IPS-18a (cell line): ENCODE measurements around the gene SAFB.
"Not testable (repeated sequence)": the region's sequence is repeated elsewhere in the genome, so short reads cannot be mapped to it uniquely, and the experiment has no call there.

Source experiments
- H3K27ac ChIP-seq: one replicate; pipeline ENCODE4 v1.5.1; 2013; ENCODE audit warnings: low read length
- H3K27me3 ChIP-seq: one replicate; pipeline ENCODE4 v1.6.1; 2013; ENCODE audit warnings: mild to moderate bottlenecking, low read length; ENCODE audit not compliant: control insufficient read depth, insufficient read depth
- H3K36me3 ChIP-seq: one replicate; pipeline ENCODE4 v1.6.1; 2013; ENCODE audit warnings: low read depth, low read length; ENCODE audit not compliant: control insufficient read depth
- H3K4me1 ChIP-seq: one replicate; pipeline ENCODE4 v1.6.1; 2013; ENCODE audit warnings: low read depth, low read length; ENCODE audit not compliant: control insufficient read depth
- H3K4me3 ChIP-seq: one replicate; pipeline ENCODE4 v1.5.1; 2013; ENCODE audit warnings: low read length
- H3K9ac ChIP-seq: one replicate; pipeline ENCODE4 v1.6.1; 2013; ENCODE audit warnings: mild to moderate bottlenecking, low read length, moderate library complexity
- H3K9me3 ChIP-seq: one replicate; pipeline ENCODE4 v1.6.1; 2013; ENCODE audit warnings: low read depth, low read length; ENCODE audit not compliant: control insufficient read depth

The SAFB gene

GRCh38 chr19:5603626-5604025, 19.3 kb upstream of the SAFB start:
- no peaks in the 10 kb centered on the region for H3K9me3 ChIP-seq
- no peaks in the 10 kb centered on the region for H3K27me3 ChIP-seq
- H3K9ac ChIP-seq = no peak overlapping the region
- no peak overlapping the region for H3K4me3 ChIP-seq
- no peak overlapping the region for H3K27ac ChIP-seq
- H3K4me1 ChIP-seq = no peaks in the 10 kb centered on the region
- peaks cover 83% of the 10 kb centered on the region for H3K36me3 ChIP-seq

GRCh38 chr19:5605362-5605761, 17.5 kb upstream of the SAFB start:
- peaks cover 83% of the 10 kb centered on the region for H3K36me3 ChIP-seq
- H3K27ac ChIP-seq = no peak overlapping the region
- no peak overlapping the region for H3K9ac ChIP-seq
- no peaks in the 10 kb centered on the region for H3K9me3 ChIP-seq
- no peaks in the 10 kb centered on the region for H3K27me3 ChIP-seq
- H3K4me1 ChIP-seq = no peaks in the 10 kb centered on the region
- no peak overlapping the region for H3K4me3 ChIP-seq

GRCh38 chr19:5607318-5608275, 15.3 kb upstream of the SAFB start:
- no peaks in the 10 kb centered on the region for H3K9me3 ChIP-seq
- peaks cover 80% of the 10 kb centered on the region for H3K36me3 ChIP-seq
- no peak overlapping the region for H3K27ac ChIP-seq
- H3K4me3 ChIP-seq = no peak overlapping the region
- H3K9ac ChIP-seq = no peak overlapping the region
- H3K27me3 ChIP-seq = no peaks in the 10 kb centered on the region
- H3K4me1 ChIP-seq = no peaks in the 10 kb centered on the region

GRCh38 chr19:5608291-5608690, 14.6 kb upstream of the SAFB start:
- Histone ChIP-seq H3K4me1 (no peaks in the 10 kb centered on the region), H3K27ac (no peak overlapping the region), H3K9ac (no peak overlapping the region), H3K9me3 (no peaks in the 10 kb centered on the region), H3K27me3 (no peaks in the 10 kb centered on the region), H3K4me3 (no peak overlapping the region), H3K36me3 (peaks cover 83% of the 10 kb centered on the region)

- not testable (repeated sequence) for H3K4me1 ChIP-seq, H3K27ac ChIP-seq, H3K9me3 ChIP-seq, H3K4me3 ChIP-seq, H3K9ac ChIP-seq, H3K27me3 ChIP-seq
- peaks cover 83% of the 10 kb centered on the region for H3K36me3 ChIP-seq
Measured at GRCh38 chr19:5608766-5609165, 14.1 kb upstream of the SAFB start.

GRCh38 chr19:5609881-5610448, 12.9 kb upstream of the SAFB start:
- Histone ChIP-seq H3K4me1 (no peaks in the 10 kb centered on the region), H3K36me3 (peaks cover 84% of the 10 kb centered on the region), H3K9me3 (no peaks in the 10 kb centered on the region), H3K9ac (no peak overlapping the region), H3K4me3 (no peak overlapping the region), H3K27ac (no peak overlapping the region), H3K27me3 (no peaks in the 10 kb centered on the region)

GRCh38 chr19:5612891-5613865, 9.7 kb upstream of the SAFB start:
- H3K9me3 ChIP-seq = no peaks in the 10 kb centered on the region
- peaks cover 79% of the 10 kb centered on the region for H3K36me3 ChIP-seq
- no peak overlapping the region for H3K27ac ChIP-seq
- no peaks in the 10 kb centered on the region for H3K27me3 ChIP-seq
- no peaks in the 10 kb centered on the region for H3K4me1 ChIP-seq
- no peak overlapping the region for H3K9ac ChIP-seq
- no peak overlapping the region for H3K4me3 ChIP-seq

- Histone ChIP-seq H3K36me3 (peaks cover 77% of the 10 kb centered on the region), H3K27me3 (no peaks in the 10 kb centered on the region), H3K4me3 (no peak overlapping the region), H3K4me1 (no peaks in the 10 kb centered on the region), H3K27ac (no peak overlapping the region), H3K9me3 (no peaks in the 10 kb centered on the region), H3K9ac (no peak overlapping the region)
Measured at GRCh38 chr19:5615756-5616327, 7.0 kb upstream of the SAFB start.

- H3K36me3 ChIP-seq = peaks cover 77% of the 10 kb centered on the region
Measured at GRCh38 chr19:5617080-5617479, 5.8 kb upstream of the SAFB start.

GRCh38 chr19:5618591-5618990, 4.3 kb upstream of the SAFB start:
- no peaks in the 10 kb centered on the region for H3K27me3 ChIP-seq
- H3K4me3 ChIP-seq = no peak overlapping the region
- no peak overlapping the region for H3K9ac ChIP-seq
- H3K9me3 ChIP-seq = no peaks in the 10 kb centered on the region
- H3K36me3 ChIP-seq = peaks cover 62% of the 10 kb centered on the region
- H3K4me1 ChIP-seq = no peaks in the 10 kb centered on the region
- H3K27ac ChIP-seq = no peak overlapping the region

More at GRCh38 chr19:5617080-5617479, 5.8 kb upstream of the SAFB start:
- H3K9me3 ChIP-seq = no peaks in the 10 kb centered on the region
- H3K27ac ChIP-seq = no peak overlapping the region
- H3K9ac ChIP-seq = no peak overlapping the region
- H3K4me1 ChIP-seq = no peaks in the 10 kb centered on the region
- H3K27me3 ChIP-seq = no peaks in the 10 kb centered on the region
- H3K4me3 ChIP-seq = no peak overlapping the region

GRCh38 chr19:5619946-5620345, 2.9 kb upstream of the SAFB start:
- Histone ChIP-seq H3K4me3 (no peak overlapping the region), H3K9me3 (no peaks in the 10 kb centered on the region), H3K9ac (no peak overlapping the region), H3K27me3 (no peaks in the 10 kb centered on the region), H3K4me1 (peaks cover 7% of the 10 kb centered on the region), H3K36me3 (peaks cover 52% of the 10 kb centered on the region), H3K27ac (no peak overlapping the region)
